ENCODE data around the gene SCUBE3. TPM values are rescaled to one million over a fixed set of nuclear protein-coding genes. Genes with fewer than 3 reads are reported as not detected.
A peak's percentile ranks its signal among the peaks of the same experiment; 100 is the strongest.

SCUBE3 gene
- total RNA-seq, 4 donors from 2014 or later = 0.37 to 0.68 (median 0.52) TPM

DNA sequence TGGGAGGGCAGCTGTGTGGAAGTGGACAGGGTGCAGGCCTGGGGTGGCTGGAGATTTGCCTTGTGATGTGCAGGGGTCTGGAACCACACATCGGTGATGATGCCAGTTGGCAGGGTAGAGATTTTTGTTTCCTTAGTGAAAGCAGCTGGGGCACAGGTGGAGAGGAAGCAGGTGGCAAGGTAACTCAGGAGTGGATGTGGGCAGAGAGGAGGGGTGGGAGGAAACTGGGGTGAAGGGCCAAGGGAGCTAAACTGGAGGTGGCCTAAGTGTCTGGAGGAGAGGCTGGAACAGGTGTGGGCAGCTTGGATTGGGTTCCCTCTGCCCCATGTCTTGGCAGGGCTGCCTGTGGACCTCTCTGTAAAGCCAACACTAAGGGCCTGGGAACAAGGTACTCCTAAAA, 4.7 kb upstream of the SCUBE3 start:
- Histone ChIP-seq H3K27ac (no peak overlapping the region), H3K4me1 (peaks cover 5 to 16% (median 7%) of the 10 kb centered on the region in 4 donors), H3K4me3 (no peak overlapping the region), H3K27me3 (peaks cover 61% of the 10 kb centered on the region), H3K9me3 (no peaks in the 10 kb centered on the region), H3K36me3 (no peaks in the 10 kb centered on the region)
- TF ChIP-seq, protein P1, sequence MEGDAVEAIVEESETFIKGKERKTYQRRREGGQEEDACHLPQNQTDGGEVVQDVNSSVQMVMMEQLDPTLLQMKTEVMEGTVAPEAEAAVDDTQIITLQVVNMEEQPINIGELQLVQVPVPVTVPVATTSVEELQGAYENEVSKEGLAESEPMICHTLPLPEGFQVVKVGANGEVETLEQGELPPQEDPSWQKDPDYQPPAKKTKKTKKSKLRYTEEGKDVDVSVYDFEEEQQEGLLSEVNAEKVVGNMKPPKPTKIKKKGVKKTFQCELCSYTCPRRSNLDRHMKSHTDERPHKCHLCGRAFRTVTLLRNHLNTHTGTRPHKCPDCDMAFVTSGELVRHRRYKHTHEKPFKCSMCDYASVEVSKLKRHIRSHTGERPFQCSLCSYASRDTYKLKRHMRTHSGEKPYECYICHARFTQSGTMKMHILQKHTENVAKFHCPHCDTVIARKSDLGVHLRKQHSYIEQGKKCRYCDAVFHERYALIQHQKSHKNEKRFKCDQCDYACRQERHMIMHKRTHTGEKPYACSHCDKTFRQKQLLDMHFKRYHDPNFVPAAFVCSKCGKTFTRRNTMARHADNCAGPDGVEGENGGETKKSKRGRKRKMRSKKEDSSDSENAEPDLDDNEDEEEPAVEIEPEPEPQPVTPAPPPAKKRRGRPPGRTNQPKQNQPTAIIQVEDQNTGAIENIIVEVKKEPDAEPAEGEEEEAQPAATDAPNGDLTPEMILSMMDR (IDR thresholded peaks at IDR 0.05) = no peak
- TF ChIP-seq POLR2A (IDR thresholded peaks at IDR 0.05) = no peak
- TF ChIP-seq POLR2AphosphoS5 (IDR thresholded peaks at IDR 0.05) = no peak
- no peak for TF ChIP-seq EP300 (IDR thresholded peaks at IDR 0.05; ENCODE audit: low read depth)
- 31 to 33% methylated on average over 1 of the region's 1 CpG for WGBS, 2 donors (ENCODE audit: low coverage in 1 of 2)
- in situ Hi-C loops (cut with MboI; ENCODE audit: low pct_ligation_motif_present in 1 of 4, low pct_unique_long_range_greater_than_20kb in 1 of 4, low sequenced_read_pairs in 3 of 4) (loop anchor here in 1 of 4 donors (25.0 kb wide), 1 partner anchor 222 kb away; no protein-coding TSS in a partner anchor), intact Hi-C loops (cut with DNase I; ENCODE audit: low total_unique reads) (loop anchor here (10.0 kb wide), 1 partner anchor 224 kb away; no protein-coding TSS in a partner anchor)
- no peak for DNase-seq

DNA sequence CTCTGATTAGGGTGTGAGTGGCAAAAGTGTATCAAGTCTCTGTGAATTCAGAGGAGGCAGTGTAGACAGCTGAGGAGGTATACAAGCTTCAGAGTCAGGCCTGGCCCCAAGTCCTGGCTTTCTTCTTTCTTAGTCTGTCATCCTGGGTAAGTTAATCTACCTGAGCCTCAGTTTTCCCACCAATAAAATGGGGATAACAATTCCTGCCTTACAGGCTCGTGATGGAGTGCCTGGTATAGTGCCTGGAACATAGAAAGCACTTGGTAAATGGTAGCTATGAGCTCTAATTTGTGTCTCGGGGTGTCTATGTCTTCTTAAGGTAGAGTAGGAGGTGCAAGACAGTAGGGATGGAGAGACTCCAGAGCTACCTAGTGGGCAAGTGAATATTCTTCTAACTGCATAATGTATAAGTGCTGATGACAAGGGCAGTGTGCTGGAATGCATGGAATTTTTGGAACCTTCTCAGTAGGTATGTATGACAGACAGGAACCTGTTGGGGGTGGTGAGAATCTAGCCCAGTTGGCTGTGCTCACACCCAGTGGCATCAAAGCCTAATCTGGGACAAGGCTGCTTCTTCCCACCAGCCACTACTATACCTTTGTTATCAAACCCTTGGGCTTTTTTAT, 4.0 kb upstream of the SCUBE3 start:
- in situ Hi-C loops (cut with MboI; ENCODE audit: low pct_ligation_motif_present in 1 of 4, low pct_unique_long_range_greater_than_20kb in 1 of 4, low sequenced_read_pairs in 3 of 4) = loop anchor here in 1 of 4 donors (25.0 kb wide), 1 partner anchor 222 kb away; no protein-coding TSS in a partner anchor
- WGBS, 2 donors (ENCODE audit: low coverage in 1 of 2) = 70% methylated on average over 2 of the region's 2 CpGs; no CpG with 5 or more reads in 1 of the 2 donors
- intact Hi-C loops (cut with DNase I; ENCODE audit: low total_unique reads) = loop anchor here (10.0 kb wide), 1 partner anchor 225 kb away; no protein-coding TSS in a partner anchor

DNA sequence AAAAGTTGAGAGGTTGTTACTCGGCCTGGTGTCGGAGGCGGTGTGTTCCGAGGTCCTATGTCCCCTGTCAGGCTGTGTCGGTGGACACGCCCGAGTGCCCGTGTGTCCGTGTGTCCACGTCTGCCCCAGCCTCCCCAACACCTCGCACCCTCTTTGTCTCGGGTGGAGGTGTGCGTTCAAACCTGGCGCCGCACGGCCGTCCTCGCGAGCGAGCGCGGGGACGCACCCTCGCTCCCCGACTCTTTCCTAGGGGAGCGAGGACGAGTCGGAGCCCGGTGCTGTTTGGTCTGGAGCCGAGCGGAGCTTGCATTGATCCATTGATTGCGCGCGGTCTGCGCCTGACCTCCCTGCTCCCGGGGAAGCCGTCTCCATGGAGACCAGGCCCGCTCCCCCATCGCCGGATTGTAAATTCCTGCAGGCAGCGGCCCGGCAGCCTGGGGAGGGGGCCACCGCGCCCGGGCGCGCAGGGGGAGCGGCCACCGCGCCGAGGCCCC, 411 bp upstream of the SCUBE3 start:
- no peak for DNase-seq
- TF ChIP-seq POLR2AphosphoS5 (IDR thresholded peaks at IDR 0.05) = no peak
- TF ChIP-seq POLR2A (IDR thresholded peaks at IDR 0.05) = no peak
- TF ChIP-seq EP300 (IDR thresholded peaks at IDR 0.05; ENCODE audit: low read depth) = no peak
- TF ChIP-seq, protein P1 (IDR thresholded peaks at IDR 0.05) = no peak
- H3K36me3 ChIP-seq = no peaks in the 10 kb centered on the region
- H3K4me1 ChIP-seq = peaks cover 5 to 23% (median 13%) of the 10 kb centered on the region in 4 donors
- H3K4me3 ChIP-seq = peak overlapping the region; percentile 28 to 58 (median 48)
- H3K27me3 ChIP-seq = peaks cover 86% of the 10 kb centered on the region
- H3K9me3 ChIP-seq = no peaks in the 10 kb centered on the region
- 21% methylated on average over 46 of the region's 51 CpGs; no CpG with 5 or more reads in 1 of the 2 donors for WGBS, 2 donors (ENCODE audit: low coverage in 1 of 2)
- H3K27ac ChIP-seq = no peak overlapping the region
- in situ Hi-C loops (cut with MboI; ENCODE audit: low pct_ligation_motif_present in 1 of 4, low pct_unique_long_range_greater_than_20kb in 1 of 4, low sequenced_read_pairs in 3 of 4) = loop anchor here in 1 of 4 donors (25.0 kb wide), 1 partner anchor 226 kb away; no protein-coding TSS in a partner anchor
- intact Hi-C loops (cut with DNase I; ENCODE audit: low total_unique reads) = no loop called here

More for the DNA sequence above, 4.0 kb upstream of the SCUBE3 start:
- Histone ChIP-seq H3K4me3 (no peak overlapping the region), H3K36me3 (no peaks in the 10 kb centered on the region), H3K27me3 (peaks cover 68% of the 10 kb centered on the region), H3K9me3 (no peaks in the 10 kb centered on the region), H3K4me1 (peaks cover 5 to 22% (median 13%) of the 10 kb centered on the region in 4 donors), H3K27ac (no peak overlapping the region)
- TF ChIP-seq POLR2AphosphoS5 (IDR thresholded peaks at IDR 0.05) (no peak), EP300 (IDR thresholded peaks at IDR 0.05; ENCODE audit: low read depth) (no peak), POLR2A (IDR thresholded peaks at IDR 0.05) (no peak)
- TF ChIP-seq, protein P1 (IDR thresholded peaks at IDR 0.05) = no peak
- DNase-seq = no peak

DNA sequence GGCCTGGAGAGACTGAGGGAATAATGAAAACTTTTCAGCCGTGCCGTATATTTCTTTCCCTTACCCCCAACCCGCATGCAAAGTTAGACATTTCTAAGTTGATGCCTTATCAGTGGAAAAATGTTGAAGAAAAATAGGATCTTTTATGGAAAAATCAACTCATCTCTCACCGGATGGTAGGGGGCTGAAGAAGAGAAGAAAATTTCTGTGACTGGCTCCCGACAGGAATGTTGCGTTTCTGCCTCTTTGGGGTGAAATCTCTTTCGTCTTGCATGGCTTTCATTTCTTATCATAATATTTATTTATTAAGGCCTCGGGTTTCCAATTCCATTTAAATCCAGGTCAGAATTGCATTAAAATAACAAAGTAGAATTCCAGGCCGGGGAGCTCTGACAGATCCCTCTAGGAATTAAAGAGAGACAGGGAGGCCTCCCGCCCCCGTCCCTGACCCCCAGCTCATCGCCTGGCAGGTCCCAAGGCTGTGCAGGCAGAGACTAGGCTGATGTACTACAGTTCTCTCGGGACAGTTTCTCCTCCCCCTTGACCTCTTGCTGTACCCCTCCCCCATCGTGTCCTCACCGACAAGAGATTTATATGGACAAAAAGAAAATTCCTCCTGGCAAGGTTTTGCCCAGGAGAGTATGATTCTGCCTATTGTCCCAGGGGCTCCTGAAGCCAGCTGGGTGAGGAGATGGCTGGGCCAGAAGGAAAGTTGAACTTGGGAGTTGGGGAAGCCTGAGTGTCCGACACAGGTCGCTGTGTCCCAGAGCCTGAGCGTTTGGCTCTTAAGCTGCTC, 1.3 kb downstream of the SCUBE3 start:
- in situ Hi-C loops (cut with MboI; ENCODE audit: low pct_ligation_motif_present in 1 of 4, low pct_unique_long_range_greater_than_20kb in 1 of 4, low sequenced_read_pairs in 3 of 4) = loop anchor here in 1 of 4 donors (25.0 kb wide), 1 partner anchor 228 kb away; no protein-coding TSS in a partner anchor
- Histone ChIP-seq H3K36me3 (no peaks in the 10 kb centered on the region), H3K9me3 (no peaks in the 10 kb centered on the region), H3K4me1 (peaks cover 5 to 23% (median 13%) of the 10 kb centered on the region in 4 donors), H3K27ac (no peak overlapping the region), H3K27me3 (peaks cover 82% of the 10 kb centered on the region), H3K4me3 (peak overlapping the region in 2 of 4 donors; percentile 42 to 58)
- DNase-seq = no peak
- 45 to 54% methylated on average over 11 to 18 of the region's 18 CpGs for WGBS, 2 donors (ENCODE audit: low coverage in 1 of 2)
- TF ChIP-seq, protein P1 (IDR thresholded peaks at IDR 0.05) = no peak
- TF ChIP-seq POLR2A (IDR thresholded peaks at IDR 0.05) (no peak), POLR2AphosphoS5 (IDR thresholded peaks at IDR 0.05) (no peak), EP300 (IDR thresholded peaks at IDR 0.05; ENCODE audit: low read depth) (no peak)
- intact Hi-C loops (cut with DNase I; ENCODE audit: low total_unique reads) = no loop called here
